Measurements from ENCODE around the gene SNTN.
"Not testable (repeated sequence)": the region's sequence is repeated elsewhere in the genome, so short reads cannot be mapped to it uniquely, and the experiment has no call there.

Gene SNTN

DNA sequence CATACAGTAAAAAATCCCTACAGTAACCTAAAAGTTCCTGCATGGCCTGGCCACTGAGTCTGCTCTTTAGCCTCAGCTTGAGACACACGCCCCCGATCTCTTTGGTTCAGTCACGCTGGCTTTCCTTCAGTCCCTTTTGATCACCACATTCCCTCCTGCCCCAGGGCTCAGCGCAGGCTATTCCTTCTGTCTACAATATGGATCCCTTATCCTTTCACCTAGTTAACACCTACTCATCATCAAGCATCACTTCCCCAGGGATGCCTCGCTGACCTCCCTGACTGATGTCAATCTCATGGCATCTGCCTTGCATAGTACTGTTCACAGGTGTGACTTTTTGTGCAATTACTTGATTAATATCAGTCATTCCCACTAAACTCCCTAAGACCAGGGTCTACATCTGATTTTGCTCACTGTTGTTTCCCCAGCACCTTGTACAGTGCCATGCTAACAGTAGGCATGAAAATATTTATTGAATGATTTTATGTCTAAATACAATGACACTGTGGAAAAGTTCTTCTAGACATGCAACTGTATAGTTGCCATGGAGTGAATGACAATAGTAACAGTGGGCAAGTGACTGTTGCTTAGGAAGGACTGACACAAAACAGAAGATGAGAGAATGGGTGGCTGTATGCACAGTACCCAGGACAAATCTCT, at the start of gene SNTN:
SNTN (plus strand) TSS at position 610 of the 660 bp plus-strand sequence; CDS start at position 623, 13 bp downstream.
- no peak for DNase-seq (ENCODE audit: low spot score)

DNA sequence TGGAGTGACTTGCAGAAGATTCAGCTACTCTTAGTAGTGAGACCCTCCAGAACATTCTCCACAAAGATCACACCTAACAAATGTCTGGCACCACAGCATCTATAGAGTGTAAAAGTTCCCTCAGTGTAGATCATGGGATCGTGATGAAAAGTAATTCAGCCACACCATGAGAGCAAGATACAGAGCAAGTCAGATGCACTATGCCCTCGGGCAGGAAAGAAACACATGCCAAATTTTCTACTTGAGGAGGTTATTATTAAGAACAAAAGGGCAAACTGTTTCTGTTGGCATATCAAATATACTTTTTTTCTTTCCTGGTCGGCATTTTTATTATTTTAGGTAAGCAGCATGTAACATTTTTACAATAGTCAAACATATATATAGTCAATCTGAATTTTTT, 44.8 kb upstream of the SNTN start:
- DNase-seq (ENCODE audit: low spot score): no peak

DNA sequence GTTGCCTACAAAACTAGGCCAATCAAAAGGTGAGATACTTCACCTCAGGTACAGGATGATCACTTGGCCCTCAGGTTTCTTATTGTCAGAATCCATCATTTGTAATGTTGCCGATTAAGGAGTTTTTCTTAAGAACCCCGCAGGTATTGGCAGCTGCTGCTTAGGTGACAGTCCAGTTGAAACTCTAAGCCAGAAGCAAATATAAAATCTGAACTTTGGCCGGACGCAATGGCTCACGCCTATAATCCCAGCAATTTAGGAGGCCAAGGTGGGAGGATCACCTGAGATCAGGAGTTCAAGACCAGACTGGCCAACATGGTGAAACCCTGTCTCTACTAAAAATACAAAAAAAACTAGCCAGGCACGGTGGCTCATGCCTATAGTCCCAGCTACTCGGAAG, 43.1 kb upstream of the SNTN start:
- DNase-seq (ENCODE audit: low spot score): no peak

DNA sequence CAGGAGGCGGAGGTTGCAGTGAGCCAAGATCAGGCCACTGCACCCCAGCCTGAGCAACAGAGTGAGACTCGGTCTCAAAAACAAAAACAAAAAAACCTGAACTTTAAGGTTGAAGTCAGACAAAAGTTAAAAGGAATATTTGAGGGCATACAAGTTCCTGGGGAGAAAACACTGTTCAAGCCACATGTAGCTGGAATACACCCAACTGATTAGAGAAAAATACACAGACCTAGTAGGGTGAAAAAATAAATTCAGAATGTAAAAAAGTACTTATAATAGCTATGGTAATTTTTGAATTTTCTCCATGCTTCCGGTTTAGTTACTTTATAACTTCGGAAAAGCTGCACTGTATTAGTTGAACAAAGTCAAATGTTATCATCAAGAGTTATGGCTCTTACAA, 42.6 kb upstream of the SNTN start:
- DNase-seq (ENCODE audit: low spot score): no peak

DNA sequence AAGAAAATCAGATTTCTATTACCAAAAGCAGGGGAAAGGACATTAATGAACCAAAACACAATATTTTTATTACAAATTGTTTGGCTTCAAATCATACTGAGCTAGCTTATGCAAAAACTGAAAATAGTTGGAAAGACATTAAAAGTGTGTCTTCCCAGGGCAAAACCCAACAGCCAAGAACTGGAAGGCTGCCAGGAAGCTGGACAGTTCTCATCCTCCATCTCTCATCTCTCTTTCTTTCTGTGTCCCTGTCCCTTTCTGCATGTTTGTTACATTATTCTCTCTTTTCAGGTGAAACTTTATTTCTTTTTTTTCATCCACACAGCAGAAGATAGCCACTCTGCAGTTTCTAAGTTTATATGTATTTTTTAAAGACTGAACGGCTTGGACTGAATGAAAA, 41.1 kb upstream of the SNTN start:
- DNase-seq (ENCODE audit: low spot score): no peak

DNA sequence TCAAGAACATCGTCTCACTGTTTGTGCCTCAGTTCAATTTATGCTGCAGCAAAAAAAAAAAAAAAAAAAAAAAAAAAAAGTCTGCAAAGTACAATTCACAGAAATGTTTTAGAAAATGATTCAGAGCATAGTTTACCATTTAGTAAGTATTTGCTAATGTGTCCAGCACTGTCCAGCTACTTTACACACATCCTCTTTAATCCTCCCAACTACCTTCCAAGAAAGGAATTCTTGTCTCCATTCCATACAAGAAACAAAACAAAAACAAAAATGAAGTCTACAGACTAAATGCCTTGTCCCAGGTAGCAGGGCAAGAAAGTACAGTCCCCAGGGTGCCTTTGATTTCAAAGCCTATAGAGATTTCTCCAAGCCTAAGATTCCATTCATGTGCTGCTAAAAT, 38.9 kb upstream of the SNTN start:
- no peak for DNase-seq (ENCODE audit: low spot score)

DNA sequence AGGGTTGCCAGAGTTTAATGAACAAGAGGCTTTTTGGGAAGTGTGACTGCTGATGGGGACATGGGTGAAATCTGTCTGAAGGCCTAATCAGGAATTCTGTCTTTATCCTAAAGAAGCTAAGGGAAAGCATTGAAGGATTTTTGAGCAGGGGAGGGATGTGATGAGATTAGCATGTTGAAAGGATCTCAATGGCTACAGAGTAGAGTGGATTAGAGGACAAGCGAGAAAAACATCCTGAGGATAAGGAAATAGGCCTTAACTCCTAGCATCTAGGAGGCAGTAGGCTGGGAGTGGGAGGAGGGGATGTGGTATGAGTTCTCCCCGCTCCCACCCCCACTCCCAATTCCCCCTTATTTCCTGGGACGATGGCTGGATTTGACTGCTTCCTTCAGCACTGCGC, 35.1 kb upstream of the SNTN start:
- no peak for DNase-seq (ENCODE audit: low spot score)

DNA sequence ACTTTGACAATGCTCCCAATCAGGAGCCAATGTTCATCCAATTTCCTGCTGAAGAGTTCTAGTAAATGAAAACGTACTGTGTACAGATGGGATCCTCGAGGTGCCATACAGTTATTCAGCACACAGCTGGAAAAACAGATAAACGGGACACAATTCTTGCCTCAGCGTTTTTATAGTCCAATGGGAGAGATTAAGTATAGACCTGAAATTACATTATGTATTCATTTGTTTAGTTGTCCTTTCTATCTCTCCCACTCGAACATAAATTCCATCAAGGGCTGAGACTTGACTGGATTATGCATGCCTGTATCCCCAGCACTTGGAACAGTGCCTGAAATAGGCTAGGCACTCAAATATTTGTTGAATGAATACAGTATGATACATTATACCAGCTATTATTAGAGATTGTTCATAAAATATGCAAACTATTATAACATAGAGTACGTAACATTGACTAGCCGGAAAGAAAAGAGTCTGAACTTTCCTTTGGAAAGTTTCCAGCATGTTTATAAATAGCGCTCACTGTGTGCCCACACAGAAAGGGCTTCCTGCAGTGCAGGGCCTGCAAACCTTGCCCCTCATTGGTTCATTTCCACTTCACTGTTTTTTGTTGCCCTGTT, 27.4 kb upstream of the SNTN start:
- no peak for DNase-seq (ENCODE audit: low spot score)

DNA sequence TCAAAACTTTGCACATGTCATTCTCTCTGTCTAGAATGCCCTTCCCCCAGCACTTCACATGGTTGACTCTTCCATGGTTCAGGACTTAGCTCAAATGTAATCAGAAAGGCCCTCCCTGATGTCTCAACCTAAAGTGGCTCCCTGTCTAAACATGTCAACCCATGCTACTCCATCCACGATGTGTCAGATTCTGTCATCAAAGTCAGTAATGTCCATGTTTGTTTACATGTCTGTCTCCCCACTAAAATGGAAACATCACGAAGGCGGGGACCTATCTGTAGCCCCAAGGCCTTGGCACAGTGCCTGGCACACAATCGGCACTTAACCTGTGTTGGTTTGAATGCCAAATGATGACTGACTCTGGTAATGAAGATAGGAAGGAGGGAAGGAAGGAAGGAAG, 20.8 kb upstream of the SNTN start:
- no peak for DNase-seq (ENCODE audit: low spot score)

DNA sequence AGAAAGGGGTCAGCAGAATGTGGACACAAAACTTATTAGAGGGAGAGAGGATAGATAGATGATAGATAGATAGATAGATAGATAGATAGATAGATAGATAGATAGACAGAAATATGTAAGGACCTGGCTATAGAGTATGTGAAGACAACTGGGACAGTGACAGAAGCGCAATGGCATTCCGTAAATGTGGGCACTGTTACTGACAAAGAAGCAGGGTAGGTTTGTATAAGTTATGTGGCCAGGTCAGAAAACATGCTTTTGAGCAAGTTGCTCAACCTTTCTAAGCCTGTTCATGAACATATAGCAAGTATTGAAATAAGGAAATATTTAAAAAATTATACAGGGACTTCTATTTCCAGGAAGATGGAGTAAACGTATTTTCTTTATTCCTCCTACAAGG, 17.3 kb upstream of the SNTN start:
- DNase-seq (ENCODE audit: low spot score): no peak

DNA sequence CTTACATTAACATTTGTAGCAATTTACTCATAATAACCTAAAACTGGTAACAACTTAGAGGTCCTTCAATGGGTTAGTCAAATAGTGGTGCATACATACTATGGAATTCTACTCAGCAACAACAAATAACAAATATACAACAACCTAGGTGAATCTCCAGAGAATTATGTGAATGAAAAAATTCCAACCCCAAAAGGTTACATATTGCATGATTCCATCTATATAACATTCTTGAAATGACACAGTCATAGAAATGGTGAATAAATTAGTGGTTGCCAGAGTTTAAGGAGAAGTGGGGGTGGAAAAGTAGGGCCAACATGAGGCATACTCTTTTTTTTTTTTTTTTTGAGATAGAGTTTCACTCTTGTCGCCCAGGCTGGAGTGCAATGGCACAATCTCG, 12.7 kb upstream of the SNTN start:
- no peak for DNase-seq (ENCODE audit: low spot score)

DNA sequence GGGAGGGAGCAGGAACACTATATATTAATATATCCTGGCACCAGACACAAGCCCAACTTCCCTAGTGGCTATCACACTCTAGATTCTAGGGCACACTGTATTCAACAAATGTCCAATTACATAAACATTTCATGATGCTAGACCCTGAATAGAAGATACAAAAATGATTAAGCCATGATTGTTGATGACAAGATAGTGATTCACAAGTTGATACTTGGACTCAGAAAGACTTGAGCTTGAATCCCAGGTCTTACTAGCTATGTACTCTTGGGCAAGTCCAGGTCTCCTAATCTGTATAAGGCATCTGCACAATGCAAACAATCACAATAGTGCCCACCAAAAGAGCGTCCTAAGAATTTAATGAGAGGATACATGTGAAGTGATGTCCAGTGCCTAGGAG, 10.0 kb upstream of the SNTN start:
- no peak for DNase-seq (ENCODE audit: low spot score)

DNA sequence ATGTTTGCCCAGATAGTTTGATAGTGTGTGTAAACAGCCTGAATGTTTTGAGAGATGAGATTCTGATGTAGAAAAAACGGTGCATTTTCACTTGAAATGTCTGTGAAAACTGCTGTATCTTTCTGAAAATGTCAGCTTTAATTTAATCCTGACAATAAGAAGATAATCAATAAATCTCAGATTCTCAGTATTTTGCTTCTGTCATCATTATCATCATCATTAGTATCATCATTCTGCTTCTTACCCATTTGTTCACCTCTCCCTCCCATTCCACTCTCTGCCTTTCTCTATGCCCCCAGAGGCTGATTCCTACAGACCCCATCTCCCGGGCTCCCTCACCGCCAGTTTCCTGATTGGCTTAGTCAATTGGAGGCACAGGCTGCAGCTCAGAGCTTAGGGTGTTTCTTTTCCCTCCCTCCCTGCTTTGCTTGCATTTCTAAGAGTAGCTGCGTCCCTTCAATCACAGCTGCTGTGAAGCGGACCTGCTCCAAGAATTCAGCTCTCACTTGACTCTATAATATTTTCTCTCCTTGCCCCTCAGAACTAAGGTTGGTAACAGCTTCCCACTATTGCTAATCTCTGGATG, 8.2 kb upstream of the SNTN start:
- DNase-seq (ENCODE audit: low spot score): no peak

DNA sequence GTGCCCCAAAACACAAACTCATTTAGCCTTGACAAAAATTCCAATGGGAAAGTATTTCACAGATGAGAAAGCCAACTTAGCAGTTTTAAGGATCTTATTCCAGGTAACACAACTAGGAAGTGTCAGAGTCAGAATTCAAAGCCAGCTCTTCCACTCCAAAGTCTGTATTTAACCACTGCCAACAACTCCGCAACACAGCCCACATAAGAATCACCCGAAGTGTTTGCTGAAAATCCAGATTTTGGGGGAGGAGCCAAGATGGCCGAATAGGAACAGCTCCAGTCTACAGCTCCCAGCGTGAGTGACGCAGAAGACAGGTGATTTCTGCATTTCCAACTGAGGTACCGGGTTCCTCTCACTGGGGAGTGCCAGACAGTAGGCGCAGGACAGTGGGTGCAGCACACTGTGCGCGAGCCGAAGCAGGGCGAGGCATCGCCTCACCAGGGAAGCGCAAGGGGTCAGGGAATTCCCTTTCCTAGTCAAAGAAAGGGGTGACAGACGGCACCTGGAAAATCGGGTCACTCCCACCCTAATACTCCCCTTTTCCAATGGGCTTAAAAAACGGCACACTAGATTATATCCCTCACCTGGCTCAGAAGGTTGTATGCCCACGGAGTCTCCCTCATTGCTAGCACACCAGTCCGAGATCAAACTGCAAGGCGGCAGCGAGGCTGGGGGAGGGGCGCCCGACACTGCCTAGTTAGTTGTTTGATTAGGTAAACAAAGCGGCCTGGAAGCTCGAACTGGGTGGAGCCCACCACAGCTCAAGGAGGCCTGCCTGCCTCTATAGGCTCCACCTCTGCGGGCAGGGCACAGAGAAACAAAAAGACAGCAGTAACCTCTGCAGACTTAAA, 7.3 kb upstream of the SNTN start:
- DNase-seq (ENCODE audit: low spot score): not testable (repeated sequence)

DNA sequence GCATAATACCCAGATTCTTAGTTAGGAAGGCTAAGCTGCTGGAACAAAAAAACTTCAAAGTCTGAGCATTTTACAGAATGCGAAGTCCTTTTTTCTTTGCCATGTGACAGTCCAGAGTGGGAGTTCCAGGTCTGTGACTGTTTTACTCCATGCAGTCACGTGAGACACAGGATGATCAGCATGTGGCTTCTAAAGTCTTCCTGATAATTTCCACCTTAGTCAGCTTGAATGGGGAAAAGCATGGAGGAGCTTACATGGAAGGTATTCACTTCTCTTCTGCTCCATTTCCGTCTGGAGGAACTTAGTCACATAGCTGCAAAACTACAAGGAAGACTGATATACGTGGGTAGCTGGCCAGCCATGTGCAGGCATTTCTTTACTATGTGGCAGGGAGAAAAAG, 1.7 kb downstream of the SNTN start:
- no peak for DNase-seq (ENCODE audit: low spot score)

DNA sequence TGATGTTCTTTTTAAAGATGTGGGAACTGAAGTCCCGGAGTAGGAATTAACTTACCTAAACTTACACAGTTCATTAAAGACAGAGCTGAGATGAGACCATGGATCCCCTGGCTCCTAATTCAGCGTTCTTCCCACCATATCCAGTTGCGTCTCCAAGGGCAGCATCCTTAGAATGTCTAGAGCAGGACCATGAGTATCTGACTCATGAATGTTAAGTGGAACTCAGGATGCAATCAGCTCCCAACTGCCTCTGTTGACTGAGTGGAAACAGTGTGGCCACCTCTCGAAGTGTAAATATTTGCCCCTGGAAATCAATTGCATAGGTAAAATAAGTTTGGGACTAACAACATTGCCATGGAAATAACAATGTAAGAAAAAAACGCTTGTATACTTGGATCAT, 2.5 kb downstream of the SNTN start:
- DNase-seq (ENCODE audit: low spot score): no peak

DNA sequence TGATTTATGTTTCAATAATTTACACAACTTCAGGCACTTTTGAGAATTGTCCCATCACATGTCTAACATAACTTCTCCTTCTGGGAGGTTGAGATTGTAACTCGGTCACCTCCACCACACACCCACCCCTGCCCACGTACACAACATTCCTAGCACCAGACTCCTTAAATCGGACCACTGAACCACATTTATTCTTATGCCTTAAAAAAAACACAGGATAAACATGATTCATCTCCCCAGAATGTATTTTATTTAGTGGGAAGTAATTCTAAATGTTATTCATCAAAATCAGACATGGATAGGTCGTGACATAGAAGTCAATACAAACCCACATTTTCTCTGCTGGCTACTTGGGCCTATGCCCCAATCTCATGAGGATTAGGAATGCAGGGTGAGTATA, 3.0 kb downstream of the SNTN start:
- no peak for DNase-seq (ENCODE audit: low spot score)

DNA sequence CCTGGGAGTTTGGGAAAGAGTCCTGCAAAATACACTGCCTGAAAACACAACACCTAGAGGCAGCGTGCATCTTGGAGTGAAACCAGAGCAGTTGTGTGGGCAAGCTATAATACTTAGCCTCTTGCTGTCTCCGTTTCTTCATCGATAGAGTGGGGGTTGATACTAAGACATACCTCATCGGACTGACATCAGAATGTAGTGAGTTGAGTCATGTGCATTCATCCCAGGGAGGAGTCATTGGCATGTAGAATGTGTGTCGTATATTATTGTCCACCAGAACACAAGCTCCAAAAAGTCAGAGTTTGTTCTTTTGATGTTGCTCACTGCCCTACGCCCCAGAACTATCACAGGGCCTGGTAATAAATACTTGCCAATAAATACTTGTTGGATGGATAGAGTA, 4.3 kb downstream of the SNTN start:
- DNase-seq (ENCODE audit: low spot score): no peak

DNA sequence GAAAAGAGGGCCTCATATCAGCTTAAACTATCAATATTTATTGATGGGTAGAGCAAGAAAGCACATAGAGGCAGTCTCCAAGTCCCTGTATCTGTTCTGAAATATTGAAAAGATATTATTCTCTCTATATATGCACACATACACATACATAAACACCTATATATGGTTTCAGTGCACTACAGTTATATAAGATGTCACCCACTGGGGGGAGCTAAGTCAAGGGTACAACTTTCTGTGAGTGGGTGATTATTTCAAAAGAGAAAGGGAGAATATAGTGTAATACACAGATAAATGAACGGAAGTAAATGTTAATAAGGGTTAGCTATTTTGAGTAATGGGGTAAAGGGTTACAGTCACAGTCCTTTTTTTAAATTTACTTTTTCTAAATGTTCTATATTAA, 8.8 kb downstream of the SNTN start:
- no peak for DNase-seq (ENCODE audit: low spot score)

DNA sequence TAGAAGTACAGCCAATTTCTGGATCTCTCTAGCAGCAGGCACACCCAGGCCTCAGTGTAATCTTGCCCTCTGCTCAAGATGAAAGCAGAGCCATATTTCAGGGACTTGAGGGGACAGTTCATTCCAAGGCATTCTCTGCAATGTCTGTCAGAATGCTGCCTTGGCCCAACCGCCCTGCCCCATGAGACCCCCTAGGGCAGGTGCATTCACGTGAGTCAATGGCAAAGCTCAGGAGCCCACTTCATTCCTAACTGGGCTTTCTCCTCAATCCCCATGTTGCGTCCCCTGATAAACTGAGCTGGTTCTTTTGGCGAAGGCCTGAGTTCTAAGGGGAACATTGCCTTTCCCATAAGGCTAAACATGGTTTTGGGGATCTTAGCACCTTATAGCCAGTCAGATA, 9.5 kb downstream of the SNTN start:
- no peak for DNase-seq (ENCODE audit: low spot score)

DNA sequence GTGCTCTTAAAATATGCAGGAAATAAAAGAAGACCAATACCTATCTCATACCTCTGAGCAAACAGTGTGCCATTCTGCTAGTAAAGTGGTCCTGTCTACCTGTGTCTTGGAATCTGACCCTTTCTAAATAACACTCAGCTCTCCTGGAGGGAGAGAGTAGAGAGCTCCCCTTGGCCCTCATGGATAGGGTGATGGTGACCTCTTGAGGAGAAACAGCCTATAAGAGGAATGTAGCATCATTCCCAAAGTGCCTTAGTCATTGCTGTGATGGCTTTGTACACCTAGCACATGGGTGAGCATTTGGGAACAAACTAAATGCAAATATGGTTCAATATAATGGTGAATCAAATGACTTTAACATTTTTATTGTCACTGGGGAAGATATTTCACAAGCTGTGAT, 10.0 kb downstream of the SNTN start:
- no peak for DNase-seq (ENCODE audit: low spot score)

DNA sequence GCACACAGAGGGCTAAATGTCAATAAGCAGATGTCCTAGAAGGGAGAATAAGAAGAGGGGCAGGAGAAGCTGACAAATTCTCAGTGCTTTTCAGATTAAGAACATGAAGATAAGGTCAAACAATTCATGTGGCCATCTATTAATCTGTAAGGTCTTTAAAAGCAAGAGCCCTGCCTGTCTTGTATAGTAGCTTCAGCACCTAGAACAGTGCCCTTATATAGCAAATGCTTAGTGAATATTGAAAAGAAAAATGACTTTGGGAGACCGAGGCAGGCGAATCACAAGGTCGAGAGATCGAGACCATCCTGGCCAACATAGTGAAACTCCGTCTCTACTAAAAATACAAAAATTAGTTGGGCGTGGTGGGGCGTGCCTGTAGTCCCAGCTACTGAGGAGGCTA, 18.1 kb downstream of the SNTN start:
- DNase-seq (ENCODE audit: low spot score): no peak

DNA sequence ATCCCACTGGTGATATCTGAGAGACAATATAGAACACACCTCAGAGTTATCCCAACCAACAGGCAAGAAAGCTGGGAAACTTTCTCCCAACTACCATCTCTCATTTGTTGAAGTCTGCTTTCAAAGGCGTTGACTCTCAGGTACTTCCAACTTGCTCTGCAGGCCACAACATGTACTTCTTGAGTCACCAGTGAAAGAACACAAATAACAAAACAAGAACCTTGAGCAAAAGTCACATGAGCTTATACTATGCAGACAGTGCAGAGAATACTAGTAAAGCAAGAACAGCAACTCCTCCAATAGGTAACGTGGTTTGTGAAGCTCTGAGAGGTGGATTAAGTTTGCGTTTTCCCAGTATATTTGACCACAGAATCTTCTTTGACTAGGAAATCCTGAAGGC, 20.6 kb downstream of the SNTN start:
- DNase-seq (ENCODE audit: low spot score): no peak

All from CD4-positive, alpha-beta T cell treated with Interleukin-2 at 100 ng/mL for 4 hours (primary cell).